Cardiac muscle cell (in vitro differentiated cells and primary cell): ENCODE results near the gene FCHSD2. TPM values are rescaled to one million over a fixed set of nuclear protein-coding genes. Genes with fewer than 3 reads are reported as not detected.
"Not testable (repeated sequence)": the region's sequence is repeated elsewhere in the genome, so short reads cannot be mapped to it uniquely, and the experiment has no call there.

Experiments
- DNase-seq, 2 donors: peaks; one replicate each; pipeline versions ENCODE4 v3.0.0 to v3.0.0-alpha.2; 2010 to 2017; ENCODE audit warnings: low read depth in 1 of 2, low spot score in 1 of 2
- H3K27ac ChIP-seq: fragments of 200-600 bp; sonication (generic); 2 replicates; pipeline ENCODE4 v1.5.1; 2016
- H3K27me3 ChIP-seq: fragments of 200-600 bp; sonication (generic); 2 replicates; pipeline ENCODE4 v1.6.0; 2016; ENCODE audit warnings: control low read depth
- H3K36me3 ChIP-seq: fragments of 200-600 bp; sonication (generic); 2 replicates; pipeline ENCODE4 v1.5.1; 2016; ENCODE audit warnings: control low read depth
- H3K4me1 ChIP-seq: fragments of 200-600 bp; sonication (generic); 2 replicates; pipeline ENCODE4 v1.8.1; 2017; ENCODE audit warnings: low read depth, mild to moderate bottlenecking, mixed run types
- H3K4me3 ChIP-seq: fragments of 200-600 bp; sonication (generic); 2 replicates; pipeline ENCODE4 v1.5.1; 2016; ENCODE audit warnings: mild to moderate bottlenecking
- H3K9me3 ChIP-seq: fragments of 200-600 bp; sonication (generic); 2 replicates; pipeline ENCODE4 v1.5.1; 2017; ENCODE audit warnings: low read depth, mild to moderate bottlenecking, control low read depth
- CTCF ChIP-seq: IDR thresholded peaks from 2 replicates; pipeline ENCODE4 v1.5.1; 2012; ENCODE audit warnings: low read depth, mild to moderate bottlenecking, low read length
- polyA plus RNA-seq: library from polyadenylated mRNA; unstranded; fragments of >200 nt; fragmentation: Nextera tagmentation; extraction: Ambion mirVana; gene quantifications from 2 replicates; pipeline ENCODE4 v1.2.1, GENCODE V29; 2016
- total RNA-seq: library from RNA; depleted of rRNA; stranded (reverse); fragments of >200 nt; gene quantifications from 2 replicates; pipeline ENCODE4 v1.2.3, GENCODE V29; 2016

FCHSD2 gene
- total and polyA plus RNA-seq, 2 experiments from 2014 or later = 12.3 to 16.9 TPM

DNA sequence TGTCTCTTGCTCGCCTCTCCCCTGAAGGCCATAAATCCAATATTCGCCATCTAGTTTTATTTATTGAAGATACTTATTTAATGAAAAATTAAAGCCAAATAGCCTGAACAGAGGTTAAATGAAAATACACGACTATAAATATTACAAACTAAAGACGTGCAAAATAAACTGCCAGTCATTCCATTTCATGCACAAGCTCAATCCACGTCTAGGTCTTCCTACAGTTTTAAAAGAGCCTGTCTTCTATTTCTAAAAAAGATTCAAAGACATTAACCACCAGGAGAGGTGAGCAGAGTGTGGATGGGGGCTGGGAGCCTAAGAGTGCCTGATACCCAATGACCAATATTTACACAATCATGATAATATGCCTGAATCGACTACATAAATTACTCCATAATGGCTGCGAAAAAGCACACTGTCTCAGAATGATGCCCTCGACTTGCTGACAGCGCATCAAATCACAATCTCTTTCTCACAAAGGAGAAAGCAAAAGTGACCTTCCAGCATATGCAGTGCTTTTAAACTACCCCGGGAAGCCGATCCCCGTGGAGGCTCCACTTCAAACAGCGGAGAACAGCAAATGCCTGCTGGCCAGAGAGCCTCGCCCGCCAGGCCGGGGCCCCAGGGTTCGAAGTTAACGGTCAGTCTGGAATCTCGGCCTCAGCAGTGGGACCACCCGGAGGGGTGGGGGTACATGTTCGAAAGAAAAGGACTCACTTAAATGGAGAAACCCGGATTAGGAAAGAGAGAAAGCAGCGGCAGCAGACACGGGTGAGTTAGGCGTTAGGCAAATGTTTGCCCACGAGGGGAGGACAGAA is 1.7 kb downstream of the FCHSD2 start:
- Histone ChIP-seq H3K27me3 (no peaks in the 10 kb centered on the region), H3K27ac (peak overlapping the region; percentile 17), H3K9me3 (no peaks in the 10 kb centered on the region), H3K36me3 (no peaks in the 10 kb centered on the region), H3K4me1 (peaks cover 17% of the 10 kb centered on the region), H3K4me3 (peak overlapping the region; percentile 52)
- no peak for TF ChIP-seq CTCF
- peak; percentile 47 to 69 for DNase-seq

DNA sequence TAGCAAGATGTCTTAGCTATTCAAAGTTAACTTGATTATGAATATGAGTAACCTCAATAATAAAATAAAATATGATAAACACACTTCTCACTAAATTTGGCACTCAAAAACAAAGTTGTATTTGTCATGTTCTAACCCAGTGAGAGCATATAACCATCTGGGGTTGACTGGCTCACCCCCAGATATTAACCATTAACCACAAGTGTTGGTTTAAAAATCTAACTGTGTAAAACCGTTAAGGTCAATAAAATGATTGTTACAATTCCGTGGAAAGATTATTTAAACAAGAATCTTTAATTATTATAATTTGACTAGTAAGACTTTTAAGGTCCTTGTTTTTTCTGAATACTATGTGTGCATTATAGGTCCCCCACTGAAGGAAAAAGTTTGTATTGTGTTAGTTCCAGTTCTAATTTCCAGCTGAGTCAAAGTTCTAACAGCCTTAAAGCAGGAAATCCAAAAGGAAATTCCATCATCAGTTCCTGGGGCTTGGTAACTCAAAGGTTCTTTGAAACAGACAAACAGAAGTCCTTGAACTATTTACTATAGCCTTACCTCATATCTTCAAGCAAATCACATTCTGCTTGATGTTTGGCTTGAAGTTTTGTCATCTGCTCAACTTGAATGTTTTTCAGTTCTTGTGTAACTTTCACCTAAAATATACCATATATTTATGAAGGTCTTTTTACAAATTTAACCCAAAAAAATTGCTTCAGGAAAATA is 2.5 kb downstream of the FCHSD2 start:
- Histone ChIP-seq H3K4me3 (peak overlapping the region; percentile 52), H3K27me3 (no peaks in the 10 kb centered on the region), H3K36me3 (no peaks in the 10 kb centered on the region), H3K27ac (peak overlapping the region; percentile 15), H3K4me1 (peaks cover 17% of the 10 kb centered on the region), H3K9me3 (no peaks in the 10 kb centered on the region)
- DNase-seq = peak in 1 of 2 donors; percentile 59
- no peak for TF ChIP-seq CTCF

DNA sequence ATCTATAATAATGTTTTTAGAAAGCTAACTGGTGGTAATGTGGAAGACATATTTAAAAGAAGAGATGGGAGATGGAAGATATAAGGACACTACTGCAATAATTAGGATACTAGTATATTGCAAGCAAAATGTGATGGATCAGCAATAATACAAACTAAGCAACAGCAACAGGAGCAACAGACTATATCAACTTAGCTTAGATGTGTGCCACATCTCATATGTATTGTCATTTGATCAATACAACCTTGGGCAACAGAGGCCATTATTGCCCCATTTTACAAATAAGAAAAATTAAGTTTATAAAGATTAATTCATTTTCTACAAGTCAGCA is 4.2 kb downstream of the FCHSD2 start:
- H3K4me3 ChIP-seq = no peak overlapping the region
- no peaks in the 10 kb centered on the region for H3K27me3 ChIP-seq
- no peak for TF ChIP-seq CTCF
- DNase-seq = no peak
- peaks cover 8% of the 10 kb centered on the region for H3K4me1 ChIP-seq
- no peaks in the 10 kb centered on the region for H3K36me3 ChIP-seq
- H3K27ac ChIP-seq = no peak overlapping the region
- H3K9me3 ChIP-seq = no peaks in the 10 kb centered on the region

DNA sequence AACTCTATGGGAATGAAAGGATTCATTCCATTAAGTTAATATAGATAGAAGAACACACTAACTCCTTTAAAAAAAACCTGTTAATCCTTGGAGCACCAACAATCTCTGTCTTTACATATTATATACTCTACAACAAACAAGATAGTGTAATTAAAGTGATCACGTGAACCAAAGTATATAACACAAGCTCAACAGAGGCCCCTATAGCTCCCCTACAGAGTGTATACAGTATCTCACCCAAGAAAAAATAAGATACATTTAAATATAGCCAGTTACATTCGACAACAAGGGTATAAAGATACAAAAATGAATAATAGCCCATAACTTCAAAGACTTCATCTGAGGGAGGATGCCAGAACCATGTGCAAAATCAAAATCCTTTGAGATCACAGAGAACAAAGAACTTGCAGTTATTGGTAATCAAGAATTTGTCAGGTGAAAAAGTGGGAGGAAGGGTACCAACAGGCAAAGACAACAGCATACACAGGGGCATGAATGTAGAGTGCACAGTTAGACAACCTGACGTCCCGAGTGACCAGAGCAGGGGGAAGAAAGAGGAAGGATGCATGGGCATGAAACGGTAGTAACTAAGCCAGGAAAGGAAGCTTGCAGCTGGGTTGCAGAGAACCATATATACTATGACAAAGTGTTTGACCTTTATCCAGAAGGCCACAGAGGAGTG is 4.7 kb downstream of the FCHSD2 start:
- H3K36me3 ChIP-seq = no peaks in the 10 kb centered on the region
- no peak for TF ChIP-seq CTCF
- no peak overlapping the region for H3K4me3 ChIP-seq
- no peaks in the 10 kb centered on the region for H3K27me3 ChIP-seq
- DNase-seq = no peak
- H3K9me3 ChIP-seq = no peaks in the 10 kb centered on the region
- peaks cover 8% of the 10 kb centered on the region for H3K4me1 ChIP-seq
- H3K27ac ChIP-seq = no peak overlapping the region

- H3K36me3 ChIP-seq, H3K27ac ChIP-seq, DNase-seq, H3K9me3 ChIP-seq, H3K27me3 ChIP-seq, H3K4me1 ChIP-seq, H3K4me3 ChIP-seq: not testable (repeated sequence)
Measured at GRCh38 chr11:73136722-73137121, 5.4 kb downstream of the FCHSD2 start.
